ENCODE measurements around the gene MRPS16.

MRPS16 gene

DNA sequence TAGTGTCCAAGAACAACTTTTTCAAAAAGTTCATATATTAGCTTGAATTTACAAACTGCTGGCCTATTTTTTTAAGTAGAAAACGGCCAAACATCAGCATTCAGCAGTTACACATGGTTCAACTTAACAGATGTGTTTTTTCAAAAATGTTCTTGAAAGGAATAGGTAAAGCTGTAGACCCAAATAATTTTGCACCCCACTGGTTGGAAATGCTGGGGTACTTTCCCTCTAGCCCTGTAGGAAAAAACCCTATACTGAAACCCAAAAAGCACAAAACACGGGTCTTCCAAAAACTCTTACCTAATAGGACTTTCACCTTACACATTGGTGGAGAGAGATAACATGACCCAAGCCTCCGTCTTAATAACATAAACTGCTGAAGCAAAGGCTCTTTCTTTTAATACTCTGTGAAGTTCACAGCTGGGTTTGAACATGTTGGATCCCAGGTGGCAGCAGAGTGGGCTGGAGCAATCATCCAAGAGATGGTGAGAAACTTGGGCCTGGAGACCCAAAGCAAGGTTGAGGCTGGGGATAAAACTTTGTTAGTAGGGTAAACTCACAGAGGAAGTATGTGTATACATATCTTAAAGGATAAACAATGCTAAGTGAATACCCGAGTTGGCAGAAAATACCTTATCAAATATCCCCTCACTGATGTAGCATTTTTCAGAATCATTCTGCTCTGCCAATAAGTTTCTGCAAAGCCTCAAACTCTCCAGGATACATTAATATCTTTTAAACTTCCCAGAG is 4.8 kb downstream of the MRPS16 start:
- peak overlapping the region; percentile 88 to 96 for H3K4me3 ChIP-seq
- H3K27ac ChIP-seq = peak overlapping the region; percentile 65 to 83
- H3K9me3 ChIP-seq = no peaks in the 10 kb centered on the region
- no peak for DNase-seq
- TF ChIP-seq CTCF (IDR thresholded peaks at IDR 0.05) = no peak
- H3K27me3 ChIP-seq = no peaks in the 10 kb centered on the region
- intact Hi-C loops (cut with DNase I; ENCODE audit: low total_unique reads) = no loop called here
- H3K4me1 ChIP-seq = peaks cover 0 to 41% (median 29%) of the 10 kb centered on the region in 4 donors
- H3K36me3 ChIP-seq = peaks cover 18 to 48% (median 21%) of the 10 kb centered on the region in 3 donors

GRCh38 chr10:73246646-73247508 is 5.6 kb downstream of the MRPS16 start, which contains the start of gene DNAJC9:
TSS of gene DNAJC9 (minus strand) at chr10:73247255. CDS start at chr10:73247189, 66 bp downstream.
- H3K4me3 ChIP-seq = peak within 1 kb of the TSS; percentile 88 to 96
- peaks cover 0 to 40% (median 28%) of the 10 kb centered on the region in 4 donors for H3K4me1 ChIP-seq
- no peak for TF ChIP-seq CTCF (IDR thresholded peaks at IDR 0.05)
- H3K9me3 ChIP-seq = no peaks in the 10 kb centered on the region
- no peaks in the 10 kb centered on the region for H3K27me3 ChIP-seq
- peak; percentile 97 to 98 for DNase-seq
- intact Hi-C loops (cut with DNase I; ENCODE audit: low total_unique reads) = no loop called here
- peak within 1 kb of the TSS; percentile 65 to 83 for H3K27ac ChIP-seq
- peaks cover 21 to 55% (median 25%) of the 10 kb centered on the region in 3 donors for H3K36me3 ChIP-seq

- peak overlapping the region; percentile 65 to 83 for H3K27ac ChIP-seq
- intact Hi-C loops (cut with DNase I; ENCODE audit: low total_unique reads) = no loop called here
- H3K4me3 ChIP-seq = peak overlapping the region; percentile 88 to 96
- no peaks in the 10 kb centered on the region for H3K9me3 ChIP-seq
- peaks cover 21 to 60% (median 31%) of the 10 kb centered on the region in 3 donors for H3K36me3 ChIP-seq
- H3K4me1 ChIP-seq = peaks cover 0 to 34% (median 22%) of the 10 kb centered on the region in 4 donors
- DNase-seq = no peak
- TF ChIP-seq CTCF (IDR thresholded peaks at IDR 0.05) = no peak
- H3K27me3 ChIP-seq = no peaks in the 10 kb centered on the region
Observed at GRCh38 chr10:73246322-73246645, 6.2 kb downstream of the MRPS16 start.

DNA sequence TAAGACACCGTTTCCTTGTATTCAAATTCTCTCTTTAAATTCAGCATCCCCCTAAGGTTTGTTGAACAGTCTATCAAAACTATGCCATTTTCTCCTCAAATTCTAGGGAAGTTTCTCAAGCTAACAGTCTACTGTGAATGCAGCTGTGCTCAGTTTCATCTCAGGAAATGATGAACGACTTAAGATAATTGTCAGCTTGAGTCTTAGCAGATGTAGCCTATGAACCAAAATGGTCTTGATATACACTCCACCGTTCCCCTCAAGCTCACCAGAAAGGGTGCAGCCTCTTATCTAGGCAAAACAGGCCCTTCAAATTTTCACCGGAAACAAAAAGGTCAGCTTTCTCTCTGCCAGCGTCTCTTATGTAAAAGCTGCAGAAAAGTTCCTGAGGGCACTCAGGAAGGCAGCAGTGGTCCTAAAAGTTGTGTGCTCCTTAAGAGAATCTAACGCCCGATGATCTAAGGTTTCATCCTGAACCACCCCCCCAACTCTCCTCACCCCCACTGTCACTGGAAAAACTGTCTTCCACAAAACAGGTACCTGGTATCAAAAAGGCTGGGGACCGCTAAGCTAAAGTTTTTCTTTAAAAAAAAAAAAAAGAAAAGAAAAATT is 7.5 kb downstream of the MRPS16 start:
- Histone ChIP-seq H3K27ac (no peak overlapping the region), H3K4me1 (peaks cover 0 to 29% (median 16%) of the 10 kb centered on the region in 4 donors), H3K9me3 (no peaks in the 10 kb centered on the region), H3K27me3 (no peaks in the 10 kb centered on the region), H3K4me3 (no peak overlapping the region), H3K36me3 (peaks cover 22 to 63% (median 43%) of the 10 kb centered on the region in 3 donors)
- intact Hi-C loops (cut with DNase I; ENCODE audit: low total_unique reads) = no loop called here
- no peak for TF ChIP-seq CTCF (IDR thresholded peaks at IDR 0.05)
- no peak for DNase-seq

GRCh38 chr10:73239908-73240307 is 12.5 kb downstream of the MRPS16 start:
- intact Hi-C loops (cut with DNase I; ENCODE audit: low total_unique reads) = no loop called here
- no peak for DNase-seq
- Histone ChIP-seq H3K9me3 (no peaks in the 10 kb centered on the region), H3K4me1 (peaks cover 0 to 7% (median 2%) of the 10 kb centered on the region in 4 donors), H3K27ac (no peak overlapping the region), H3K4me3 (no peak overlapping the region), H3K36me3 (peaks cover 18 to 87% (median 61%) of the 10 kb centered on the region in 3 donors), H3K27me3 (no peaks in the 10 kb centered on the region)
- TF ChIP-seq CTCF (IDR thresholded peaks at IDR 0.05) = no peak
